Hepatocyte (in vitro differentiated cells): ENCODE results near the gene ITPK1.

ENCODE experiments used
- EZH2 ChIP-seq: fragments of 200-600 bp; sonication (generic); IDR thresholded peaks from 2 replicates; pipeline ENCODE4 v1.6.1; 2016; ENCODE audit warnings: antibody characterized with exemption, mild to moderate bottlenecking, borderline replicate concordance
- TF ChIP-seq, protein P1 (sequence below): fragments of 200-600 bp; sonication (generic); IDR thresholded peaks from 2 replicates; pipeline ENCODE4 v1.5.1; 2016; ENCODE audit warnings: antibody characterized with exemption, mild to moderate bottlenecking; ENCODE audit not compliant: poor library complexity

DNA sequence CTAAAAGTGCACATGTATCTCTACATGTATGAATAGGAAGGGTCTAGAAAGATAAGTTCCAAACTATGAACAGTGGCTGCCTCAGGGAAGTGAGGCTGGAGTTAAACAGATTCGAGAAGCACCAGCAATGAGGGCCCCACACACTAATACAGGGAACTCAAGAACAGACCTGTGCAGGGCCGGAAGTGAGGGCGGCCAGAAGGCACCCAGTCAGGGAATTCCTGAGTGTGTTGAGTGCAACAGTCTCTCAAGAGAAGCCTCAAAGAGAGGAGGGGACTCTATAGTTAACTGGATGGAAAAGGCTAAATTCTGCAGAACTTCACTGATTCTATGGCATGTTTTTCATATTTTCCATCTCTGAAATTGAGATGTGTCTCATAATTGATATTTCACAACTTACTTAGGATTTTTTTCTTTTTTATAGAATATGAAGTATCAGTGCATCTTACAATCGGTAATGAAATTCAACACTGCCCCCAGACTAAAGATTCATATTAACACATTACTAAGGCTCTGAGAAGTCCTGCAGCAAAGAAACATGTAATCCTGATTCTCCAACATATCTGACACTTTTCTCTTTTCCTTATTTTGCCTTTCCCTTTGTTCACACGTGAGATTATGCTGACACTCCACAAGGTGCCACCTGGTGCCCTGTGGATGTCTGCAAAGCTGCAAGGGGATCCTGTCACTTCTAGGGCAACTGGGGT, 131.5 kb downstream of the ITPK1 start:
- TF ChIP-seq, protein P1, sequence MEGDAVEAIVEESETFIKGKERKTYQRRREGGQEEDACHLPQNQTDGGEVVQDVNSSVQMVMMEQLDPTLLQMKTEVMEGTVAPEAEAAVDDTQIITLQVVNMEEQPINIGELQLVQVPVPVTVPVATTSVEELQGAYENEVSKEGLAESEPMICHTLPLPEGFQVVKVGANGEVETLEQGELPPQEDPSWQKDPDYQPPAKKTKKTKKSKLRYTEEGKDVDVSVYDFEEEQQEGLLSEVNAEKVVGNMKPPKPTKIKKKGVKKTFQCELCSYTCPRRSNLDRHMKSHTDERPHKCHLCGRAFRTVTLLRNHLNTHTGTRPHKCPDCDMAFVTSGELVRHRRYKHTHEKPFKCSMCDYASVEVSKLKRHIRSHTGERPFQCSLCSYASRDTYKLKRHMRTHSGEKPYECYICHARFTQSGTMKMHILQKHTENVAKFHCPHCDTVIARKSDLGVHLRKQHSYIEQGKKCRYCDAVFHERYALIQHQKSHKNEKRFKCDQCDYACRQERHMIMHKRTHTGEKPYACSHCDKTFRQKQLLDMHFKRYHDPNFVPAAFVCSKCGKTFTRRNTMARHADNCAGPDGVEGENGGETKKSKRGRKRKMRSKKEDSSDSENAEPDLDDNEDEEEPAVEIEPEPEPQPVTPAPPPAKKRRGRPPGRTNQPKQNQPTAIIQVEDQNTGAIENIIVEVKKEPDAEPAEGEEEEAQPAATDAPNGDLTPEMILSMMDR: no peak
- TF ChIP-seq EZH2: no peak
